CD4-positive, alpha-beta T cell treated with Interleukin-21 for 1 hour (primary cell): ENCODE measurements around the gene FAM185A.
A peak's percentile ranks its signal among the peaks of the same experiment; 100 is the strongest.
"Not testable (repeated sequence)": the region's sequence is repeated elsewhere in the genome, so short reads cannot be mapped to it uniquely, and the experiment has no call there.

Experiments
- DNase-seq: peaks from one replicate; pipeline ENCODE4 v3.0.0-alpha.2; 2020

The FAM185A gene

GRCh38 chr7:102748605-102749444, at the start of gene FAM185A:
Gene FAM185A, plus strand, starts transcription at chr7:102748999. Its CDS starts 209 bp downstream, at chr7:102749208.
- peak; percentile 98 for DNase-seq

- DNase-seq: peak; percentile 18
Measured at GRCh38 chr7:102713011-102713690, 35.6 kb upstream of the FAM185A start.

DNA sequence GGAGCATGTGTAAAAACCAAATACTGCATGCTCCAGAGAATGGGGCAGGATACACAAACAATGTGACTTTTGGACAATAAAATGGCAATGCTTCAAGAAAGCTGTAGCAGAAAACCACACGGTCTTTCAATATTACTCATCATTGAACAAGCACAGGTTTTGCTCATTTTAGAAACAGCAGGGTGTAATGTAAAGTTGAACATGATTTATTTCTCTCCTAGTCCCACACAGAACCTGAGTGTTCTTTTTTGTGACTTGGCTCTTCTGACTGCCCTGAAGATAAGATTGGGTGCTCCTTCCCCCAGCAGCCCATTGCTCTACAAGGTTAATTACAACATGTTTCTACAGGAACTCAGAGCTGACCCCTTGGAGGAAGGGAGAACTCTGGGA, 35.1 kb upstream of the FAM185A start:
- not testable (repeated sequence) for DNase-seq

DNA sequence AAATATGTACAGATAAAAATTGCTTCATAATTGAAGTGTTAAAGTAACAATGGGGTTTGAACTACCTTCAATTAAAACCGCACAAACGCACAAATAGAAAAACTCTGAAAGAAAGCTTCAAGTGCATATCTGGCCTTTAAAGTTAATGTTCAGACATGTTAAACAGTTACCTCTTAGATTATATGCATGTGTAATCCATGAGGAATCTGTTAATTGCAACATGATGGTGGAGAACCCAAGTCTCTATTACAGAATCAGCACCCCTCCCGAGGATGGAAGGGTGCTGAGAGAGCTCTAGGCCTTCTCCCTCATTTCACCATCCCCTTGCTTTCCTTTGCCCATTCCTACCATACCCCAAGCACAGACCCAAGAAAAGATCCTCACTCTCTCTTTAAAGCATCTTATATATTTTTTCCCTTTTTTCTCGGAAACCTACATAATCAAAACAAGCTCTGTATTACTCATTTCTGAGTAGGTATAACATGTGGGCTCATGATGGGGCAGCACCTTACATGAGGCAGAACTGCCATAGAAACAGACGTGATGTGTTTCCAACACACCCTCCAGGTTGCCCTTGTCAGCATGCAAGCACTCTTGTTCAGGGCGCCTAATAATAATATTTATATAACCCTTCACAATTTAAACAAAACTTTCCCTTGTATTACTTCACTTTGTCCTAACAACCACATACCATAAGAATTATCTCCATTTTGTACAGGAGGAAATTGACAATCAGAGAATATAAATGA, 33.9 kb upstream of the FAM185A start:
- DNase-seq: not testable (repeated sequence)

- DNase-seq: peak; percentile 25
Measured at GRCh38 chr7:102715718-102716117, 33.1 kb upstream of the FAM185A start.

- DNase-seq: not testable (repeated sequence)
Measured at GRCh38 chr7:102718491-102718890, 30.3 kb upstream of the FAM185A start.

- not testable (repeated sequence) for DNase-seq
Measured at GRCh38 chr7:102726170-102726569, 22.6 kb upstream of the FAM185A start.

GRCh38 chr7:102729670-102730069, 19.1 kb upstream of the FAM185A start:
- DNase-seq: not testable (repeated sequence)

GRCh38 chr7:102730431-102730830, 18.4 kb upstream of the FAM185A start:
- DNase-seq: not testable (repeated sequence)

GRCh38 chr7:102742002-102742771, 6.6 kb upstream of the FAM185A start:
- not testable (repeated sequence) for DNase-seq

- DNase-seq: not testable (repeated sequence)
Measured at GRCh38 chr7:102743861-102744260, 4.9 kb upstream of the FAM185A start.

GRCh38 chr7:102745494-102746288, 3.1 kb upstream of the FAM185A start:
- peak; percentile 23 for DNase-seq

DNA sequence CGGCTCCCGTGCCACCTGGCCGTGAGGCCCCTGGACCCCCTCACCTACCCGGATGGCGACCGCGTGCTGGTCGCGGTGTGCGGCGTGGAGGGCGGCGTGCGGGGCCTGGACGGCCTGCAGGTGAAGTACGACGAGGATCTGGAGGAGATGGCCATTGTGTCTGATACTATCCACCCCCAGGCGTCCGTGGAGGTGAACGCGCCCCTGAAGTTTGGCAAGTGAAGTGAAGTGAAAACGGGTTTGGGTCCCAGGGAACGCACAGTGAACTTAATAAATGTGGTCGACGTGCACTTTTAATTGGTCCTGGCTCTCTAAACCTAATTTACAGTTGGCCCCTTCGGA, 617 bp downstream of the FAM185A start:
- DNase-seq: not testable (repeated sequence)

DNA sequence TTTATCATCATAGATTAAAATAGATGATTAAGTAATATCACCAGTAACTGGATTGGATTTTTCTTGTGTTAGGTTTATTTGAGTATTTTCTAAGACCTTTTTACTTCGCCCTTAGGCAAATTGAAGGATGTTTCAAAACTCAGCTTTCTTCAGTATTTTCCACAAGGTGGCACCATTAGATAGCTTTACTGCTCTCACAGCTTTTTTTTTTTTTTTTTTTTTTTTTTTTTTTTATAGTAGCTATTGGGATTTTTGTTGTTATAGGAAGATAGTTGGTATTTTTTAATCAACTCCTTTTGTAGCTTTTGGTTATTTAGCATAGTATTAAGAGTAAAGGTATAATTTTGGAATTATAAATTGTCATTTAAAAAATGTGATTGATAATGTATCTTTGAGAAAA, 9.4 kb downstream of the FAM185A start:
- DNase-seq: peak; percentile 31

- DNase-seq: not testable (repeated sequence)
Measured at GRCh38 chr7:102759934-102760333, 11.1 kb downstream of the FAM185A start.

GRCh38 chr7:102761234-102761633, 12.4 kb downstream of the FAM185A start:
- DNase-seq: not testable (repeated sequence)

DNA sequence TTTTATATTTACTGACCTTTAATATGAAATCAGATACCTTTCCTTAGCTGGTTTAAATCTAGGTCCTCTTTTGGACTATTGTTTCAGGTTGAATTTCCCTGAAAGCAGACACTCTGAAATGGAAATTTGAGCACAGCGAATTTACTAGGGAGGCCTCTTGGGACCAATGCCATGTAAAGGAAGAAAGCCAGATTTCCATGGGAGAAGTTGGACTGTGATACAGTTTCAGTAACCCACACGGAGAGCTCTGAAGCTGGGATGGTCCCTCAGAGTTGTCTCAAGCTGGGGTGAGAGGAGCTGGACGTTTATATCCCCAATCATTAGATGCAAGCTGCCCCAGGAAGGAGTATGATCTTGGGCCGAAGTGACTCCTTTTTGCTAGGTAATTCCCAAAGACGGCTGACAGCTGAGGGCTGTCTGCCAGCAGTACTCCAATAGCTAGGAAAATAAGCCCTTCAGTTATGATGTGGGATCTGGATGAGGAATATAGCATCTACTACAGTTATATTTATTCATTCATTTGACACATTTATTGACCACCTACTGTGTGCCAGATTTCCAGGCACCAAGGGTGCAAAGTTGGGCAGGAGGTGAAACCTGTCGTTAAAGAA, 14.6 kb downstream of the FAM185A start:
- DNase-seq: not testable (repeated sequence)

DNA sequence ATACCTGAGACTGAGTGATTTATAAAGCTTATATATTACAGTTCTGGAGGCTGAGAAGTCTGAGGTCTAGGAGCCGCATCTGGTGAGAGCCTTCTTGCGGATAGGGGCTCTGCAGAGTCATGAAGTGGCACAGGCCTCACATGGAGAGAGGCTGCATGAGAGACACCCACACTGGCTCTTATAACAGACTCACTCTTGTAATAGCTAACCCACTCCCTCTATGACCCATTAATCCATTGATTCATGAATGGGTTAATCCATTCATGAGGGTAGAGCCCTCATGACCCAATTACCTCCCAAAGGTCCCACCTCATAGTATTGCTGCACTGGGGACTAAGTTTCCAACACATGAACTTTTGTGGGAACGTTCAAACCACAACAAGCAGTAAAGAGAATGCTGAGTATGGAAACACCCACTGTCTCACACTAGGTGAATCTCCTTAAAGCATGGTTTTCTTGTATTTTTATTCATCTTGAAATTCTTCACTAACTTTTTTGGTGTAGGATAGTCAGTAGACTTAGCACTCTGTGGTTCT, 20.9 kb downstream of the FAM185A start:
- DNase-seq: not testable (repeated sequence)

DNA sequence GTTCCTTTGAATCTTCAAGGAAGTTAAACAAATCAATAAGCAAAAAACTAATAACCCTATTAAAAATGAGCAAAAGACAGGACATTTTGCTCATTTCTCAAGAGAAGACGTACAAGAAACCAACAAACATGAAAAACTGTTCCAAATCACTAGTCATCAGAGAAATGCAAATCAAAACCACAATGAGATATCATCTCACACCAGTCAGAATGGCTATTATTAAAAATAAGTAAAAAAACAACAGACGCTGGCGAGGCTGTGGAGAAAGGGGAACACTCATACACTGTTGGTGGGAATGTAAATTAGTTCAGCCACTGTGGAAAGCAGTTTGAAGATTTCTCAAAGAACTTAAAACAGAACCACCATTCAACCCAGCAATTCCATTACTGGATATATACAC, 21.7 kb downstream of the FAM185A start:
- DNase-seq: not testable (repeated sequence)

DNA sequence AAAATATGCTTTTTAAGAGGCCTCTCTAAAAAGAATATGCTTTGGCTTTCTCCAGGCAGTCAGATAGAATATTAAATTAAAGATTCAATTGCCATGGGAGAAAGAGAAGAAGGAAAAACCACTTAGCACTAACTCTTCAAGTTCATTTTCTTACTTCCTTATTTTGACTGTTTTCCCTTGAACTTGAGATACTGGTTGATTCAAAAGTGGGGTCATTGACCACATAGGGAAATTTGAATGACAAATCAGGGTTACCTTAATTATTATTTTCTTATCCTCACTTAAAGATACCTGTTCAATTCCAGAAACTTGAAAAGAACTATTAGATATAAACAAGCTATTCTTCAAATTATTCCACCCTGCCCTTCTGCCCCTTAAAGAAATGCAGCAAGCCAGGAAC, 27.4 kb downstream of the FAM185A start:
- DNase-seq: not testable (repeated sequence)

DNA sequence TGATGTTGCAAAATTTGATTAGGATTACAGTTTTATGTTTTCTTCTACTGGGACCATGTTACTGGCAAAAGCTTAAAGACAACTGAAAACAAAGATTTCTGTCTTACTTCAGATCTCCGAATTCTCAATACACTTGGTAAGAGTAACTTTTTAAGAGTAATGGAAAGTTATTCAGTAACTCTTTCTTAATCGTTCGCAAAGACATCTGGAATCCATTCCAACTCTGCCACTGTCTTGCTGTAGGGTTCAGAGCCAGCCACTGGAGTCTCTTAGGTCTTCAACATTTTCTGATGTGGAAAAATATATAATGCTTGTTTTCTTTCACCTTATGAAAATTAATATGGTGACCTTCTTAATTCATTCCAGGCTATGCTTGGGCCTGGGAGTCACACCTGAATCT, 29.9 kb downstream of the FAM185A start:
- DNase-seq: not testable (repeated sequence)
